PFSK-1 (cell line): ENCODE data around the gene ACP1. TPM values are rescaled to one million over a fixed set of nuclear protein-coding genes. Genes with fewer than 3 reads are reported as not detected.

Source experiments
- FOXP2 ChIP-seq: optimal IDR thresholded peaks from 2 replicates; pipeline ENCODE3; 2011; ENCODE audit warnings: borderline replicate concordance, control low read depth, inconsistent platforms; ENCODE audit not compliant: insufficient read depth; ENCODE audit errors: extremely low read length, extremely low read depth
- POLR2AphosphoS5 ChIP-seq: IDR thresholded peaks from 2 replicates; pipeline ENCODE4 v1.6.1; 2012; ENCODE audit warnings: low read depth, mild to moderate bottlenecking, control low read depth, low read length, moderate library complexity
- REST ChIP-seq, 2 experiments: IDR thresholded peaks; 2 replicates each; pipeline versions ENCODE4 v1.6.1 to v1.8.0; 2011 to 2012; ENCODE audit warnings: low read depth in 2 of 2, low read length in 2 of 2, control low read depth in 1 of 2, inconsistent platforms in 1 of 2, mild to moderate bottlenecking in 1 of 2, moderate library complexity in 1 of 2; ENCODE audit not compliant: insufficient read depth in 1 of 2
- SIN3A ChIP-seq: IDR thresholded peaks from 2 replicates; pipeline ENCODE4 v1.6.1; 2012; ENCODE audit warnings: mild to moderate bottlenecking, low read length, moderate library complexity, borderline replicate concordance; ENCODE audit not compliant: insufficient read depth
- TAF1 ChIP-seq: IDR thresholded peaks from 2 replicates; pipeline ENCODE4 v1.6.1; 2012; ENCODE audit warnings: low read length, control low read depth, borderline replicate concordance; ENCODE audit not compliant: insufficient read depth
- polyA plus RNA-seq: library from polyadenylated mRNA; unstranded; fragments of >200 nt; gene quantifications from one replicate; pipeline ENCODE4 v1.2.1, GENCODE V29; 2012; ENCODE audit warnings: low read depth, missing spikeins; ENCODE audit not compliant: insufficient read length

The ACP1 gene
- 151 TPM for polyA plus RNA-seq

- TF ChIP-seq FOXP2 (peak; percentile 52), TAF1 (peak; percentile 84), SIN3A (no peak)
Measured at GRCh38 chr2:264493-265468, at the start of gene ACP1. ACP1 (plus strand) TSS chr2:264947; CDS start chr2:264965, 18 bp downstream.

GRCh38 chr2:216068-216467, 48.7 kb upstream of the ACP1 start:
- no peak for TF ChIP-seq POLR2AphosphoS5
- TF ChIP-seq SIN3A = no peak
- TF ChIP-seq FOXP2 = no peak
- no peak for TF ChIP-seq TAF1
- TF ChIP-seq REST (IDR thresholded peaks at IDR 0.05; ENCODE audit: insufficient read depth in 1 of 2, low read depth in 2 of 2, low read length in 2 of 2) = no peak

- TF ChIP-seq TAF1 = no peak
Measured at GRCh38 chr2:223451-223850, 41.3 kb upstream of the ACP1 start.

GRCh38 chr2:223971-224760, 40.6 kb upstream of the ACP1 start:
- TF ChIP-seq FOXP2 (no peak), REST (IDR thresholded peaks at IDR 0.05; ENCODE audit: insufficient read depth in 1 of 2, low read depth in 2 of 2, low read length in 2 of 2) (no peak), POLR2AphosphoS5 (no peak), SIN3A (no peak), TAF1 (no peak)

GRCh38 chr2:228115-228514, 36.6 kb upstream of the ACP1 start:
- TF ChIP-seq POLR2AphosphoS5 (no peak), SIN3A (no peak), TAF1 (no peak), FOXP2 (no peak), REST (IDR thresholded peaks at IDR 0.05; ENCODE audit: insufficient read depth in 1 of 2, low read depth in 2 of 2, low read length in 2 of 2) (no peak)
